HepG2 (cell line): ENCODE measurements around the gene DCPS. TPM values are rescaled to one million over a fixed set of nuclear protein-coding genes. Genes with fewer than 3 reads are reported as not detected.

Experiments
- ATAC-seq: fragments of 200-7000 bp; cut with Tn5 transposase; 3 replicates; pipeline ENCODE4 v1.9.1; 2020; ENCODE audit warnings: mild to moderate bottlenecking, moderate library complexity
- BruUV-seq: library from RNA; stranded (reverse); fragments of 400-500 nt; replicated peaks from 2 replicates; lab custom pipeline; 2021; lab: Mats Ljungman, UMichigan
- CTCF ChIA-PET: fragments of 300-600 bp; formaldehyde crosslinking; extraction: SDS; loops from one replicate; lab custom pipeline; 2021; ENCODE audit warnings: low total read pairs, inconsistent platforms, low intra/inter-chr PET ratio; lab: Yijun Ruan, JAX
- POLR2A ChIA-PET: fragments of 350-600 bp; sonication (Branson Sonifier 250); formaldehyde crosslinking; loops from one replicate; lab custom pipeline; 2020; ENCODE audit warnings: antibody characterized with exemption, inconsistent platforms; lab: Yijun Ruan, JAX
- DNase-seq: peaks from one replicate; pipeline ENCODE4 v3.0.0-alpha.2; 2015; ENCODE audit warnings: low spot score
- FAIRE-seq: peaks from 3 replicates; lab custom pipeline; 2011; peaks lifted over from hg19 to GRCh38; lab: Jason Lieb, UNC
- H2AFZ ChIP-seq: one replicate; pipeline ENCODE4 v1.6.1; 2011; ENCODE audit warnings: low read length, inconsistent platforms
- H3K27ac ChIP-seq: fragments of 300-600 bp; 3 replicates; pipeline ENCODE4 v1.8.0; 2011; ENCODE audit warnings: mixed run types, mild to moderate bottlenecking, mixed read lengths, low read length, inconsistent platforms; ENCODE audit not compliant: insufficient read depth; ENCODE audit errors: extremely low read length
- H3K27me3 ChIP-seq, 2 experiments: fragments of 200-600 bp in 1 of 2; 2 replicates in 1 of 2; 3 replicates in 1 of 2; pipeline versions ENCODE4 v1.6.0 to v1.8.0; 2011; ENCODE audit warnings: low read length in 2 of 2, mild to moderate bottlenecking in 2 of 2, moderate library complexity in 2 of 2, inconsistent platforms in 1 of 2; ENCODE audit not compliant: insufficient read depth in 2 of 2, control insufficient read depth in 1 of 2
- H3K36me3 ChIP-seq, 2 experiments: fragments of 200-600 bp in 1 of 2; replicated peaks in 1 of 2; 2 replicates in 1 of 2; 3 replicates in 1 of 2; pipeline versions ENCODE4 v1.5.1 to v1.8.0; 2011; ENCODE audit warnings: low read length in 2 of 2, inconsistent platforms in 1 of 2; ENCODE audit not compliant: insufficient read depth in 2 of 2, control insufficient read depth in 1 of 2
- H3K4me1 ChIP-seq: 2 replicates; pipeline ENCODE4 v1.5.1; 2012; ENCODE audit warnings: low read length, inconsistent platforms; ENCODE audit not compliant: insufficient read depth
- H3K4me2 ChIP-seq: 2 replicates; pipeline ENCODE4 v1.6.0; 2011; ENCODE audit warnings: low read depth, low read length, inconsistent platforms
- H3K4me3 ChIP-seq, 3 experiments: fragments of 200-600 bp in 1 of 3; sonication (generic), shearing (Covaris generic) in 1 of 3; replicated peaks in 1 of 3; 2 replicates each; pipeline ENCODE4 v1.5.1; 2011 to 2016; ENCODE audit warnings: low read length in 3 of 3, inconsistent platforms in 2 of 3, low read depth in 2 of 3, mild to moderate bottlenecking in 2 of 3, control low read depth in 1 of 3, mixed read lengths in 1 of 3; ENCODE audit not compliant: insufficient read depth in 1 of 3
- H3K79me2 ChIP-seq: one replicate; pipeline ENCODE4 v1.6.1; 2011; ENCODE audit warnings: low read length, inconsistent platforms; ENCODE audit not compliant: insufficient read depth
- H3K9ac ChIP-seq: 2 replicates; pipeline ENCODE4 v1.6.0; 2011; ENCODE audit warnings: mild to moderate bottlenecking, low read depth, low read length, inconsistent platforms; ENCODE audit not compliant: insufficient read depth
- H3K9me3 ChIP-seq: 2 replicates; pipeline ENCODE4 v1.5.1; 2012; ENCODE audit warnings: mild to moderate bottlenecking, low read length
- H4K20me1 ChIP-seq: 2 replicates; pipeline ENCODE4 v1.6.0; 2011; ENCODE audit warnings: inconsistent platforms, mild to moderate bottlenecking, low read length, moderate library complexity; ENCODE audit not compliant: insufficient read depth
- HDAC6 ChIP-seq: fragments of 200-600 bp; sonication (generic); IDR thresholded peaks from 2 replicates; pipeline ENCODE4 v1.7.0; 2017; ENCODE audit warnings: mild to moderate bottlenecking, antibody characterized with exemption, low read length, low read depth
- JUNB ChIP-seq: sonication (generic); formaldehyde crosslinking; IDR thresholded peaks from 2 replicates; pipeline ENCODE4 v1.8.0; 2022; ENCODE audit warnings: missing genetic modification reagents, mild to moderate bottlenecking, borderline replicate concordance
- KDM5A ChIP-seq: fragments of 200-600 bp; sonication (generic); IDR thresholded peaks from 2 replicates; pipeline ENCODE4 v1.7.0; 2018; ENCODE audit warnings: antibody characterized with exemption, mild to moderate bottlenecking, low read length, borderline replicate concordance
- STAT5B ChIP-seq: sonication (generic); formaldehyde crosslinking; IDR thresholded peaks from 2 replicates; pipeline ENCODE4 v1.4.0; 2020; ENCODE audit warnings: missing genetic modification reagents
- ZFY ChIP-seq: sonication (generic); formaldehyde crosslinking; IDR thresholded peaks from 2 replicates; pipeline ENCODE4 v1.4.0; 2020; ENCODE audit warnings: missing genetic modification reagents
- ZNF530 ChIP-seq: sonication (generic); formaldehyde crosslinking; IDR thresholded peaks from 2 replicates; pipeline ENCODE4 v1.5.0; 2020; ENCODE audit warnings: low read depth, mild to moderate bottlenecking, missing genetic modification reagents
- WGBS: methylation state at CpG from one replicate; pipeline ENCODE4 v1.1.6; 2017; ENCODE audit warnings: low lambda C conversion rate; 5-methylcytosine and 5-hydroxymethylcytosine counted together
- in situ Hi-C: cut with HindIII; loops from 2 replicates; pipeline ENCODE4 v1.10.0; 2017; ENCODE audit warnings: low pct_unique_long_range_greater_than_20kb; ENCODE audit not compliant: extremely low pct_ligation_motif_present
- intact Hi-C: fragments of 100-400 bp; cut with micrococcal nuclease; formaldehyde crosslinking; loops from one replicate; pipeline ENCODE4 v1.10.0; 2022; ENCODE audit not compliant: unreplicated experiment
- polyA plus RNA-seq, 8 experiments: library from polyadenylated mRNA; depleted of rRNA in 3 of 8; stranded (reverse) in 7 of 8; unstranded in 1 of 8; fragments of >200 nt; fragmentation: Illumina TruSeq in 4 of 8; extraction: Trizol in 4 of 8; gene quantifications; 2 replicates each; pipeline versions ENCODE4 v1.2.1 to v1.2.3, GENCODE V29; 2011 to 2016; ENCODE audit warnings: low read depth in 4 of 8, missing spikeins in 1 of 8, mixed read lengths in 1 of 8; ENCODE audit not compliant: insufficient read depth in 1 of 8
- total RNA-seq, 5 experiments: library from RNA; depleted of rRNA; stranded (reverse); fragments of >200 nt; fragmentation: Illumina TruSeq; extraction: Trizol; gene quantifications; 2 replicates each; pipeline ENCODE4 v1.2.3, GENCODE V29; 2016; ENCODE audit warnings: low read depth in 1 of 5
- TF ChIP-seq, protein P1 (sequence below), 2 experiments: sonication (generic) in 1 of 2; formaldehyde crosslinking in 1 of 2; IDR thresholded peaks; 2 replicates each; pipeline versions ENCODE4 v1.4.0 to v1.6.1; 2016 to 2020; ENCODE audit warnings: borderline replicate concordance in 1 of 2, low read depth in 1 of 2, mild to moderate bottlenecking in 1 of 2, missing genetic modification reagents in 1 of 2

The DCPS gene
- total and polyA plus RNA-seq, 2 of the 13 experiments (the other 11 are each of a cell fraction or from before 2014, with no cell fraction given): 21.9 to 22.5 TPM

DNA sequence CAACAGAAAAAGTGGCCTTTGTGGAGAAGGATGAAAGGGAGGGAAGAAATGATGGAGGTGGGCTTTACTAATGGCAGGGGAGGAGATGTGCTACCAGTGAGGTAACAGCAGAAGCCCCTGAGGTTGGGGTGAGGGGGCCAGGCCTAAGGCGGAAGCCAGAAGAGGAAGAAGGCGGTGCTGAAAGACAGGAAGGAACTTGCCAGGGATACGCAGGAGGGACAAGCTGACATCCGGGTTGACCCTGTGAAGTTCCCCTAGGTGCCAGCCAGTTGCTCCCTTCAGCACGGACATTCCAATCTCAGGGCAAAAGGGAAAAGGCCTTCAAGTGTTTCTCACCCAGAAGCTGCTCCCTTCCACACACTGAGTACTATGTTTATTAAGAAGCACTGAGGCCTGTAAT is 23.3 kb upstream of the DCPS start:
- TF ChIP-seq KDM5A (no peak), ZNF530 (CRISPR knock-in tag) (no peak), ZFY (no peak), HDAC6 (no peak), JUNB (CRISPR knock-in tag) (0 out of 2 replicates have a peak, but pooled peaks have one; percentile 17), STAT5B (no peak)
- TF ChIP-seq, protein P1, sequence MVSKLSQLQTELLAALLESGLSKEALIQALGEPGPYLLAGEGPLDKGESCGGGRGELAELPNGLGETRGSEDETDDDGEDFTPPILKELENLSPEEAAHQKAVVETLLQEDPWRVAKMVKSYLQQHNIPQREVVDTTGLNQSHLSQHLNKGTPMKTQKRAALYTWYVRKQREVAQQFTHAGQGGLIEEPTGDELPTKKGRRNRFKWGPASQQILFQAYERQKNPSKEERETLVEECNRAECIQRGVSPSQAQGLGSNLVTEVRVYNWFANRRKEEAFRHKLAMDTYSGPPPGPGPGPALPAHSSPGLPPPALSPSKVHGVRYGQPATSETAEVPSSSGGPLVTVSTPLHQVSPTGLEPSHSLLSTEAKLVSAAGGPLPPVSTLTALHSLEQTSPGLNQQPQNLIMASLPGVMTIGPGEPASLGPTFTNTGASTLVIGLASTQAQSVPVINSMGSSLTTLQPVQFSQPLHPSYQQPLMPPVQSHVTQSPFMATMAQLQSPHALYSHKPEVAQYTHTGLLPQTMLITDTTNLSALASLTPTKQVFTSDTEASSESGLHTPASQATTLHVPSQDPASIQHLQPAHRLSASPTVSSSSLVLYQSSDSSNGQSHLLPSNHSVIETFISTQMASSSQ (IDR thresholded peaks at IDR 0.05; ENCODE audit: low read depth): no peak
- TF ChIP-seq, protein P1 (CRISPR knock-in tag; IDR thresholded peaks at IDR 0.05; ENCODE audit: borderline replicate concordance): no peak
- no peak for FAIRE-seq
- Histone ChIP-seq H3K36me3 (peaks cover 5 to 9% of the 10 kb centered on the region in 2 experiments; a peak in 4 of 5 replicates), H3K4me3 (no peak overlapping the region), H3K9me3 (no peaks in the 10 kb centered on the region), H3K9ac (no peak overlapping the region), H3K4me2 (no peak overlapping the region), H3K4me1 (peaks cover 55% of the 10 kb centered on the region), H2AFZ (no peak overlapping the region), H3K27me3 (no peaks in the 10 kb centered on the region), H4K20me1 (no peaks in the 10 kb centered on the region), H3K27ac (no peak overlapping the region), H3K79me2 (peaks cover 10% of the 10 kb centered on the region)
- intact Hi-C loops (no loop called here), in situ Hi-C loops (no loop called here)
- whole genome bisulfite sequencing: 100% methylated on average over 5 of the region's 5 CpGs
- ChIA-PET CTCF (no interaction called here), POLR2A (no interaction called here)
- no TSS peak for BruUV-seq
- no peak for DNase-seq
- ATAC-seq: no peak
